Mucosa of descending colon (tissue), 3 donors: ENCODE data around the gene PLXDC2. TPM values are rescaled to one million over a fixed set of nuclear protein-coding genes. Genes with fewer than 3 reads are reported as not detected.

ENCODE experiments used
- ATAC-seq: fragments of 200-7000 bp; cut with Tn5 transposase; one replicate; pipeline ENCODE4 v1.9.1; 2020; ENCODE audit warnings: mild to moderate bottlenecking, moderate library complexity
- DNase-seq, 3 donors: peaks; one replicate each; pipeline ENCODE4 v3.0.0-alpha.2; 2020
- H3K36me3 ChIP-seq: fragments of 200-600 bp; one replicate; pipeline ENCODE4 v1.8.0; 2021; ENCODE audit warnings: low read depth, mild to moderate bottlenecking
- H3K4me1 ChIP-seq: fragments of 200-600 bp; one replicate; pipeline ENCODE4 v1.8.0; 2021; ENCODE audit warnings: low read depth, mild to moderate bottlenecking
- H3K4me3 ChIP-seq: fragments of 200-600 bp; one replicate; pipeline ENCODE4 v1.8.0; 2021; ENCODE audit warnings: mild to moderate bottlenecking
- H3K9me3 ChIP-seq: fragments of 200-600 bp; one replicate; pipeline ENCODE4 v1.8.0; 2021; ENCODE audit warnings: mild to moderate bottlenecking
- intact Hi-C, 2 donors: fragments of 100-400 bp; cut with DNase I in 1 of 2; cut with micrococcal nuclease in 1 of 2; formaldehyde crosslinking; loops; one replicate each; pipeline versions ENCODE4 v1.11.0 to v1.11.1; 2022; cut with DNase I, micrococcal nuclease
- total RNA-seq, 3 donors: library from RNA; stranded (reverse); fragmentation: NEBNext Ultra II Directional in 2 of 3; extraction: Animal tissue kit (Norgen Biotek cat#: 25700) in 2 of 3; gene quantifications; one replicate each; pipeline versions ENCODE4 v1.2.1 to v1.2.4, GENCODE V29; 2021 to 2023
- TF ChIP-seq, protein P1 (sequence below): fragments of 200-600 bp; IDR thresholded peaks from one replicate; pipeline ENCODE4 v1.8.0; 2022; ENCODE audit warnings: antibody characterized with exemption, mild to moderate bottlenecking
- donor health status: DM: no; HTN: no; CAD: no; lungs with moderate emphysema.
- donor health status: DM: no; HTN: no; CAD: no.
- donor health status: DM: no; HTN: yes; CAD: no.

PLXDC2 gene
- total RNA-seq, 3 donors from 2014 or later: 19.9 to 31.6 (median 30.3) TPM

DNA sequence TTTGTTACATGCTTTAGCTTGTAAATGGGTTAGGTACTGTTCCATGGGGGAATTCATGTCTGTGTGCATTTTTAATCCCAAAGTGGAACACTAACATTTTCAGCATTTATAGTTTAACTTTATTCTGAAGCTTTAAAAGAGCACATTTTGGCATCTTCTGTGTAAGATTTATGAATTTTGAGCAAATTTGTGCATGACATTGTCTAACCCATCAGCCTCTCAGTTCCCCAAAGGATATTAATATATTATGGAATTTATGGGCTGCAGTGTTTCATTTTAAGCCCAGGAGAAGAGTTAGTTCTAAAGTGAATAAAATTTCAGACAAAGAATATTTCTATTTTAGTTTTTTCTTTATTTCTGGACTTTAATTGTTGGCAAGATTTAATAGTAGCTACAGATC, 421.4 kb downstream of the PLXDC2 start:
- H3K4me1 ChIP-seq: no peaks in the 10 kb centered on the region
- no peaks in the 10 kb centered on the region for H3K36me3 ChIP-seq
- TF ChIP-seq, protein P1, sequence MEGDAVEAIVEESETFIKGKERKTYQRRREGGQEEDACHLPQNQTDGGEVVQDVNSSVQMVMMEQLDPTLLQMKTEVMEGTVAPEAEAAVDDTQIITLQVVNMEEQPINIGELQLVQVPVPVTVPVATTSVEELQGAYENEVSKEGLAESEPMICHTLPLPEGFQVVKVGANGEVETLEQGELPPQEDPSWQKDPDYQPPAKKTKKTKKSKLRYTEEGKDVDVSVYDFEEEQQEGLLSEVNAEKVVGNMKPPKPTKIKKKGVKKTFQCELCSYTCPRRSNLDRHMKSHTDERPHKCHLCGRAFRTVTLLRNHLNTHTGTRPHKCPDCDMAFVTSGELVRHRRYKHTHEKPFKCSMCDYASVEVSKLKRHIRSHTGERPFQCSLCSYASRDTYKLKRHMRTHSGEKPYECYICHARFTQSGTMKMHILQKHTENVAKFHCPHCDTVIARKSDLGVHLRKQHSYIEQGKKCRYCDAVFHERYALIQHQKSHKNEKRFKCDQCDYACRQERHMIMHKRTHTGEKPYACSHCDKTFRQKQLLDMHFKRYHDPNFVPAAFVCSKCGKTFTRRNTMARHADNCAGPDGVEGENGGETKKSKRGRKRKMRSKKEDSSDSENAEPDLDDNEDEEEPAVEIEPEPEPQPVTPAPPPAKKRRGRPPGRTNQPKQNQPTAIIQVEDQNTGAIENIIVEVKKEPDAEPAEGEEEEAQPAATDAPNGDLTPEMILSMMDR: no peak
- H3K9me3 ChIP-seq: no peaks in the 10 kb centered on the region
- no peak overlapping the region for H3K4me3 ChIP-seq
- no peak for ATAC-seq
- no peak for DNase-seq
- intact Hi-C loops: no loop called here

DNA sequence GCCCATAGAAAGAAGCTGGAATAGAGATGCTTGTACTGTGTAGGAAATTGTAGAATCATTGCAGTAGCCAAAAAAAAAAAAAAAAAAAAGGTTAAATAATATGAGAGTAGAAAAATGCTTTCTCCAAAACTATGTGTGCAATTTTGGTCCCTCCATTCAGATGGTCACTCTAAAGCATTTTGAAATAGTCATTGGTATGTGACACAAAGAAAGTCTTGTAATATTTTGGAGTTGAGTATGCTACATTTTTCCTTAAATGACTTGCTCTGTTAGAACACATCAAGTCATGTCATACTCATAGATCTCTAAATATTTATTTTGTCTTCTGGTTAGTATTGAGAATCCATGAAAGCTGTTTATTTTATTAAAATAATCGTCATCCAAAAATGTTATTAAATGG, 424.4 kb downstream of the PLXDC2 start:
- no peaks in the 10 kb centered on the region for H3K9me3 ChIP-seq
- ATAC-seq: no peak
- TF ChIP-seq, protein P1: no peak
- H3K36me3 ChIP-seq: no peaks in the 10 kb centered on the region
- no peak overlapping the region for H3K4me3 ChIP-seq
- H3K4me1 ChIP-seq: no peaks in the 10 kb centered on the region
- DNase-seq: no peak
- intact Hi-C loops: no loop called here

DNA sequence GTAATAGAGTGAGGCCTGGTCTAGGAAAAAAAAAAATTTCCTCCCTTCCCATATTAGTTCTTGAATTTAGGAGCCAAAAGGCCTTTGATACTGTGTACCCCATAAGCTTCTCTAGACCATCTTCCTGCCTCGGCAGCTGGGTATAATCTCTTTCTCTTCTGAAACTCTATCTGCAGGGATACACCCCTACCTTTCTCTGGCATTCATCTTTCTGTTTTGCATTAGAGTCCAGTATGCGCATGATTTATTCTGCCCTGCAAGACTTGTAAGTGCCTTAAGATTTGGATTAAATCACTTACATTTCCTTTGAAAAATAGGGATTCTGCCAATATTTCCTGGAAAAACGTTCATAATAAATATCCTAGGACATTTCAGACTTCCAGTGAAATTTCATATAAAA, 431.2 kb downstream of the PLXDC2 start:
- no peak for DNase-seq
- H3K36me3 ChIP-seq: no peaks in the 10 kb centered on the region
- H3K4me3 ChIP-seq: no peak overlapping the region
- intact Hi-C loops: no loop called here
- no peak for ATAC-seq
- TF ChIP-seq, protein P1: no peak
- H3K9me3 ChIP-seq: no peaks in the 10 kb centered on the region
- no peaks in the 10 kb centered on the region for H3K4me1 ChIP-seq

DNA sequence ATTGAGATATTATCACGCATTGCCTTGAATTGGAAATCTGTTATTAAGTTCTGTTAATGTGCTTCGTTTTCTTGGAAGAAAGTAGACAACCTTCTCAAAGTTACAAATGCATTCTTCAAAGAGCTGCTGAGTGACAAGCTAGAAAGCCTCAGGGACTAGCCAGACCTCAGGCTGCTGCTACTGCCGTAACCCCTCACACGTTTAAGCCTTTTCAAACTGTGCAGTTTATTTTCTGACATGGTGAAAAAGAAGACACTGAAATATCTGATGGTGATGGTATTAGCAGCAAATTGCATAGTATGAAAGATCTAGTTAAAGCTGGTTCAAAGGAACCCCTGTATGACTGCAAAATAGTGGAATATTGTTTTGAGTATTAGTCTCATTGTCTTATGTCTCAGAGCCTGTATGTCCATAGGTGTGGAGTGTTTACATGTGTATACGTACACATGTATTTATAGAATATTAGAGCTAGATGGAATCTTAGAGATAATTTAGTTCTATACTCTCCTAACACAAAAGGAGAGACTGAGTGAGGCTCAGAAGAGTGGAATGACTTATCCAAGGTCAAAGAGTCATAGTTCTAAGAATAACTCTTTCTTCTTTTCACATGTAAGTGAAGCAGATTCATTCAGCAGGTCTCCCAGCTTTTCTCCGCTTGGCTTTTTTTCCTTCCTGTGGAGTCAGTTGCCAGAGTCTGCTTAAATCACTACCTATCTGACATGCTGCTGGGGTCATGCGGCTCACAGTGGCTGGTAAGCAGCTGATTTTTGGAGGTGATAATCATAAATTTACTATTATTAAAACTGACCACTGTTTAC, 431.9 kb downstream of the PLXDC2 start:
- no peaks in the 10 kb centered on the region for H3K9me3 ChIP-seq
- H3K4me1 ChIP-seq: no peaks in the 10 kb centered on the region
- no peak for ATAC-seq
- no peak overlapping the region for H3K4me3 ChIP-seq
- H3K36me3 ChIP-seq: no peaks in the 10 kb centered on the region
- TF ChIP-seq, protein P1: no peak
- intact Hi-C loops: no loop called here
- DNase-seq: no peak

DNA sequence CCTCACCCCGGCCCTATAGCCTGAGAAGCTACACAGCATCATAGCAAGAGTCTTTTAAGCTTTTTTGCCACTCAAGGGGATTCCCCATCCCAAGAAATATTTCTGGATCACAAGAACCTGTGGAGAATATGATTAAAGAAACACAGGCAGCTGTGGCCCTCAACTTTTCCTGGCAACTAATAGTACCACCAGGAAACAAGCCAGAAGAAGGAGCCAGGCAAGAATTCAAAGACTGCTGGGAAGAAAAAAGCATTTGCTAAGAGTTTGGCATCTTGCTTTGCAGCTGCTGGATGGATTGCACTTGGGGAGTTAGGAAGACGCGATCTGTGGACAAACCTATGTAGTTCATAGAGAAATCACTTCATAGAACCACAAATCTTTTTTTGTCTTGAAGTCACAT, 437.8 kb downstream of the PLXDC2 start:
- H3K36me3 ChIP-seq: no peaks in the 10 kb centered on the region
- DNase-seq (no peak), ATAC-seq (no peak)
- intact Hi-C loops: no loop called here
- no peak overlapping the region for H3K4me3 ChIP-seq
- no peaks in the 10 kb centered on the region for H3K4me1 ChIP-seq
- TF ChIP-seq, protein P1: no peak
- H3K9me3 ChIP-seq: no peaks in the 10 kb centered on the region
